Neural progenitor cell (in vitro differentiated cells): Measurements from ENCODE around the gene POLDIP2. TPM values are rescaled to one million over a fixed set of nuclear protein-coding genes. Genes with fewer than 3 reads are reported as not detected.

Source experiments
- DNase-seq: peaks from one replicate; pipeline ENCODE4 v3.0.0-alpha.2; 2016; ENCODE audit warnings: low spot score
- H2AFZ ChIP-seq: fragments of 200-600 bp; sonication (generic); replicated peaks from 2 replicates; pipeline ENCODE4 v1.6.1; 2016; ENCODE audit warnings: antibody characterized with exemption
- H3F3A ChIP-seq: fragments of 200-600 bp; sonication (generic); 2 replicates; pipeline ENCODE4 v1.6.1; 2016; ENCODE audit warnings: antibody characterized with exemption, low read depth
- H3K27ac ChIP-seq: fragments of 200-600 bp; sonication (generic); 2 replicates; pipeline ENCODE4 v1.5.1; 2016; ENCODE audit warnings: mild to moderate bottlenecking
- H3K27me3 ChIP-seq: fragments of 200-600 bp; sonication (generic); 2 replicates; pipeline ENCODE4 v1.6.1; 2016; ENCODE audit warnings: mild to moderate bottlenecking, moderate library complexity
- H3K36me3 ChIP-seq: fragments of 200-600 bp; sonication (generic); 2 replicates; pipeline ENCODE4 v1.5.1; 2016
- H3K4me1 ChIP-seq: fragments of 200-600 bp; sonication (generic); 2 replicates; pipeline ENCODE4 v1.6.1; 2016; ENCODE audit warnings: mixed run types
- H3K4me2 ChIP-seq: fragments of 200-600 bp; sonication (generic); 2 replicates; pipeline ENCODE4 v1.6.1; 2016
- H3K4me3 ChIP-seq: fragments of 200-600 bp; sonication (generic); 2 replicates; pipeline ENCODE4 v1.5.1; 2016
- H3K79me2 ChIP-seq: fragments of 200-600 bp; sonication (generic); 2 replicates; pipeline ENCODE4 v1.6.1; 2016; ENCODE audit warnings: low read depth
- H3K9ac ChIP-seq: fragments of 200-600 bp; sonication (generic); 2 replicates; pipeline ENCODE4 v1.6.1; 2016
- H3K9me3 ChIP-seq: fragments of 200-600 bp; sonication (generic); 2 replicates; pipeline ENCODE4 v1.5.1; 2016; ENCODE audit warnings: low read depth
- H4K20me1 ChIP-seq: fragments of 200-600 bp; sonication (generic); 2 replicates; pipeline ENCODE4 v1.6.1; 2016; ENCODE audit warnings: low read depth
- H3K27ac Mint-ChIP-seq: 3 replicates; pipeline ENCODE4 v1.8.0; 2021; ENCODE audit warnings: mixed read lengths
- H3K27me3 Mint-ChIP-seq: 2 replicates; pipeline ENCODE4 v1.8.0; 2022; ENCODE audit warnings: low read depth, mild to moderate bottlenecking, inconsistent platforms, moderate library complexity, mixed read lengths; ENCODE audit not compliant: insufficient read depth
- H3K36me3 Mint-ChIP-seq: 3 replicates; pipeline ENCODE4 v1.8.0; 2021; ENCODE audit warnings: mixed read lengths
- H3K4me1 Mint-ChIP-seq: 3 replicates; pipeline ENCODE4 v1.8.0; 2021; ENCODE audit warnings: mixed read lengths
- H3K4me3 Mint-ChIP-seq: 3 replicates; pipeline ENCODE4 v1.8.0; 2021; ENCODE audit warnings: mild to moderate bottlenecking, moderate library complexity, mixed read lengths
- H3K9me3 Mint-ChIP-seq: 3 replicates; pipeline ENCODE4 v1.8.0; 2020; ENCODE audit warnings: mixed read lengths
- EZH2 ChIP-seq: fragments of 200-600 bp; sonication (generic); IDR thresholded peaks from 2 replicates; pipeline ENCODE4 v1.6.1; 2017; ENCODE audit warnings: antibody characterized with exemption, mild to moderate bottlenecking, moderate library complexity
- EZH2phosphoT487 ChIP-seq: fragments of 200-600 bp; sonication (generic); IDR thresholded peaks from 2 replicates; pipeline ENCODE4 v1.6.1; 2017; ENCODE audit warnings: antibody characterized with exemption
- total RNA-seq: library from RNA; depleted of rRNA; stranded (reverse); fragments of >200 nt; gene quantifications from 2 replicates; pipeline ENCODE4 v1.2.3, GENCODE V29; 2015; ENCODE audit warnings: low replicate concordance
- TF ChIP-seq, protein P1 (sequence below): fragments of 200-600 bp; sonication (generic); IDR thresholded peaks from 2 replicates; pipeline ENCODE4 v1.5.1; 2017; ENCODE audit warnings: antibody characterized with exemption, mild to moderate bottlenecking

POLDIP2 gene, protein sequence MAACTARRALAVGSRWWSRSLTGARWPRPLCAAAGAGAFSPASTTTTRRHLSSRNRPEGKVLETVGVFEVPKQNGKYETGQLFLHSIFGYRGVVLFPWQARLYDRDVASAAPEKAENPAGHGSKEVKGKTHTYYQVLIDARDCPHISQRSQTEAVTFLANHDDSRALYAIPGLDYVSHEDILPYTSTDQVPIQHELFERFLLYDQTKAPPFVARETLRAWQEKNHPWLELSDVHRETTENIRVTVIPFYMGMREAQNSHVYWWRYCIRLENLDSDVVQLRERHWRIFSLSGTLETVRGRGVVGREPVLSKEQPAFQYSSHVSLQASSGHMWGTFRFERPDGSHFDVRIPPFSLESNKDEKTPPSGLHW
- total RNA-seq = 44.6 and 65.0 TPM in 2 replicates

- Histone ChIP-seq H3K79me2 (peaks cover 32% of the 10 kb centered on the region), H3K27me3 (no peaks in the 10 kb centered on the region), H4K20me1 (no peaks in the 10 kb centered on the region), H3K9ac (peak within 1 kb of the TSS; percentile 84), H3K9me3 (no peaks in the 10 kb centered on the region), H3K36me3 (peaks cover 10% of the 10 kb centered on the region), H3F3A (no peaks in the 10 kb centered on the region), H3K4me2 (peak within 1 kb of the TSS; percentile 92), H3K4me3 (peak within 1 kb of the TSS; percentile 83), H3K4me1 (peaks cover 13% of the 10 kb centered on the region), H2AFZ (peak within 1 kb of the TSS; percentile 81), H3K27ac (no peak within 1 kb of the TSS)
- peaks cover 8% of the 10 kb centered on the region for H3K36me3 Mint-ChIP-seq
- H3K9me3 Mint-ChIP-seq = no peaks in the 10 kb centered on the region
- peak; percentile 98 for DNase-seq
- H3K4me3 Mint-ChIP-seq = peak within 1 kb of the TSS; percentile 96
- no peaks in the 10 kb centered on the region for H3K27me3 Mint-ChIP-seq
- TF ChIP-seq EZH2 = peak; percentile 30
- no peak for TF ChIP-seq EZH2phosphoT487
- TF ChIP-seq, protein P1, sequence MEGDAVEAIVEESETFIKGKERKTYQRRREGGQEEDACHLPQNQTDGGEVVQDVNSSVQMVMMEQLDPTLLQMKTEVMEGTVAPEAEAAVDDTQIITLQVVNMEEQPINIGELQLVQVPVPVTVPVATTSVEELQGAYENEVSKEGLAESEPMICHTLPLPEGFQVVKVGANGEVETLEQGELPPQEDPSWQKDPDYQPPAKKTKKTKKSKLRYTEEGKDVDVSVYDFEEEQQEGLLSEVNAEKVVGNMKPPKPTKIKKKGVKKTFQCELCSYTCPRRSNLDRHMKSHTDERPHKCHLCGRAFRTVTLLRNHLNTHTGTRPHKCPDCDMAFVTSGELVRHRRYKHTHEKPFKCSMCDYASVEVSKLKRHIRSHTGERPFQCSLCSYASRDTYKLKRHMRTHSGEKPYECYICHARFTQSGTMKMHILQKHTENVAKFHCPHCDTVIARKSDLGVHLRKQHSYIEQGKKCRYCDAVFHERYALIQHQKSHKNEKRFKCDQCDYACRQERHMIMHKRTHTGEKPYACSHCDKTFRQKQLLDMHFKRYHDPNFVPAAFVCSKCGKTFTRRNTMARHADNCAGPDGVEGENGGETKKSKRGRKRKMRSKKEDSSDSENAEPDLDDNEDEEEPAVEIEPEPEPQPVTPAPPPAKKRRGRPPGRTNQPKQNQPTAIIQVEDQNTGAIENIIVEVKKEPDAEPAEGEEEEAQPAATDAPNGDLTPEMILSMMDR = peak; percentile 7
- peaks cover 18% of the 10 kb centered on the region for H3K4me1 Mint-ChIP-seq
- peak within 1 kb of the TSS; percentile 44 for H3K27ac Mint-ChIP-seq
Observed at GRCh38 chr17:28357061-28357900, at the start of gene POLDIP2. Gene POLDIP2 (minus strand): TSS chr17:28357527. CDS start chr17:28357448, 79 bp downstream.

DNA sequence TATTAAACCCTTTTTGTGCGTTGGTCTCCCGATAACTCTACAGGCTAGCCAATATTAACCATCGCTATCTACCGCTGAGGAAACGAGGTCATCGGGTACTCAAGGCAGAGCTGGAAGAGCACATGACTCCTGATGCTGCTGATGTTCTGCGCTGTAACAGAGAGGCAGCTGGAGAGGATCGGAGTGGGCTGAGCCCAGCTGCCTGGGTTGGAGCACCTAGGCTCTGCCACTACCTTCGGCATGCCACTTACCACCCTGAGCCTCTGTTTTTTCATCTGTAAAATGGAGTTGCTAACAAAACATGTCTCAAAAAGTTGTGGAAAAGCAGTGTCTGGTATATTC lies 49.1 kb upstream of the POLDIP2 start:
- Histone ChIP-seq H3K4me3 (peak overlapping the region; percentile 63), H4K20me1 (no peaks in the 10 kb centered on the region), H3F3A (peaks cover 27% of the 10 kb centered on the region), H3K36me3 (no peaks in the 10 kb centered on the region), H3K79me2 (no peaks in the 10 kb centered on the region), H3K4me2 (peak overlapping the region; percentile 94), H2AFZ (no peak overlapping the region), H3K27ac (no peak overlapping the region), H3K27me3 (peaks cover 60% of the 10 kb centered on the region), H3K9ac (no peak overlapping the region), H3K9me3 (no peaks in the 10 kb centered on the region), H3K4me1 (peaks cover 21% of the 10 kb centered on the region)
- Mint-ChIP-seq H3K36me3 (no peaks in the 10 kb centered on the region), H3K4me1 (peaks cover 17% of the 10 kb centered on the region), H3K27ac (peak overlapping the region; percentile 48), H3K9me3 (no peaks in the 10 kb centered on the region), H3K27me3 (peaks cover 16% of the 10 kb centered on the region), H3K4me3 (peak overlapping the region; percentile 88)
- TF ChIP-seq, protein P1 = no peak
- no peak for TF ChIP-seq EZH2
- no peak for TF ChIP-seq EZH2phosphoT487
- peak; percentile 27 for DNase-seq

- Histone ChIP-seq H3K9ac (no peak within 1 kb of the TSS), H3K4me2 (peak within 1 kb of the TSS; percentile 94), H3K27me3 (peaks cover 66% of the 10 kb centered on the region), H3K27ac (no peak within 1 kb of the TSS), H3F3A (peaks cover 27% of the 10 kb centered on the region), H3K36me3 (no peaks in the 10 kb centered on the region), H3K4me1 (peaks cover 21% of the 10 kb centered on the region), H3K9me3 (no peaks in the 10 kb centered on the region), H2AFZ (peak within 1 kb of the TSS; percentile 86), H4K20me1 (no peaks in the 10 kb centered on the region), H3K4me3 (peak within 1 kb of the TSS; percentile 63), H3K79me2 (no peaks in the 10 kb centered on the region)
- no peaks in the 10 kb centered on the region for H3K9me3 Mint-ChIP-seq
- no peaks in the 10 kb centered on the region for H3K36me3 Mint-ChIP-seq
- TF ChIP-seq EZH2phosphoT487 (peak; percentile 52), EZH2 (peak; percentile 78)
- TF ChIP-seq, protein P1 = no peak
- H3K4me3 Mint-ChIP-seq = peak within 1 kb of the TSS; percentile 88
- peaks cover 16% of the 10 kb centered on the region for H3K27me3 Mint-ChIP-seq
- peak within 1 kb of the TSS; percentile 48 for H3K27ac Mint-ChIP-seq
- H3K4me1 Mint-ChIP-seq = peaks cover 17% of the 10 kb centered on the region
- DNase-seq = peak; percentile 68
Observed at GRCh38 chr17:28405632-28406472, 48.5 kb upstream of the POLDIP2 start, which contains the start of gene SLC46A1. Gene SLC46A1 (minus strand): TSS chr17:28406212. CDS start chr17:28406114, 98 bp downstream.
